8988T (cell line): Measurements from ENCODE around the gene PFN1.
"Not testable (repeated sequence)": the region's sequence is repeated elsewhere in the genome, so short reads cannot be mapped to it uniquely, and the experiment has no call there.

Source experiments
- DNase-seq: peaks from one replicate; pipeline ENCODE4 v3.0.0; 2011

Gene PFN1

DNA sequence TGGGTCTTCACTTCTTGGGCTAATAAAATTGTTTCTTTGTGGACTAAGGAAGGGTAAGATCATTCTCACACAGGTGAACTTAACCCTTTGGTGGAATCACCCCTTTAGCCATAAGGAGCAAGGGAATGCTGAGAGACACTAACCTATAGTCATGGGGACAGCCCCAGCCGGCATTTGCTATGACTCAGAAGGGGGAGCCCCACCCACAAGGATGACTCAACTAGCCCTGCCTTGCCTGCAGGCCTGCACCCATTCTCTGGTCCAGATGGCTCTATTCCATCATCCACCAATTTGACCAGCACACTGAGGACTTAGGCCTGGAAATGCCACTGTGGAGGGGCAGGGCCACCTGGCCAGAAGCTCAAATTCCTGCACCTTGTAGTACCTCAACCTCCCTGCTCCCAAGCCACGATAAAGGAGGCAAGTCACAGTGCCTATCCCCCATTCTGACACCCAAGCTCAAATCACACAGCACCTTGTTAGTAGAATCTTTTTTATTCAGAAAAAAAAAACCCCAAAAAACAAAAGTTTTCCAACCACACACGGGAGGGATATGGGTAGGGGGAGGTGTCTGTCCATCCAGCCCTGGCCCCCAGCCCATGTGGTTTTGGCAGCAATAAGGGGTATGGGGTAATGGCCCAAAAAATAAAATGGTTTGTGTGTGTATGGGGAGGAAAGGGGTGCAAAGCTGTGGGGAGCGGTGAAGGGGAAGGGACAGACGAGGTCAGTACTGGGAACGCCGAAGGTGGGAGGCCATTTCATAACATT is 3.0 kb downstream of the PFN1 start:
- DNase-seq, result peak; percentile 83

DNA sequence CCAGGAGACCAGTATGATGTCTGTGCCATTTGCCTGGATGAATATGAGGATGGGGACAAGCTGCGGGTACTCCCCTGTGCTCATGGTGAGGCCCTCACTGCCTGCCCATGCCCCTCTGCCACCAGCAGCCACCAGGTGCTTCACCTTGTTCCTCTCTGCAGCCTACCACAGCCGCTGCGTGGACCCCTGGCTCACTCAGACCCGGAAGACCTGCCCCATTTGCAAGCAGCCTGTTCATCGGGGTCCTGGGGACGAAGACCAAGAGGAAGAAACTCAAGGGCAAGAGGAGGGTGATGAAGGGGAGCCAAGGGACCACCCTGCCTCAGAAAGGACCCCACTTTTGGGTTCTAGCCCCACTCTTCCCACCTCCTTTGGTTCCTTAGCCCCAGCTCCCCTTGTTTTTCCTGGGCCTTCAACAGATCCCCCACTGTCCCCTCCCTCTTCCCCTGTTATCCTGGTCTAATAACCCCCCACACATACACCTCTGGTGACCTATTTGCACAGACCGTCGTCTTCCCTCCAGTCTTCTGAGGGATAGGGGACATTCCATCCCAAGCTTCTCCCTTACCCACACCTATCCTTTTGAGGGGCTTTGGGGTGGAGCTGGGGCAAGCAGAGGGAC is 3.7 kb downstream of the PFN1 start:
- DNase-seq, result no peak

DNA sequence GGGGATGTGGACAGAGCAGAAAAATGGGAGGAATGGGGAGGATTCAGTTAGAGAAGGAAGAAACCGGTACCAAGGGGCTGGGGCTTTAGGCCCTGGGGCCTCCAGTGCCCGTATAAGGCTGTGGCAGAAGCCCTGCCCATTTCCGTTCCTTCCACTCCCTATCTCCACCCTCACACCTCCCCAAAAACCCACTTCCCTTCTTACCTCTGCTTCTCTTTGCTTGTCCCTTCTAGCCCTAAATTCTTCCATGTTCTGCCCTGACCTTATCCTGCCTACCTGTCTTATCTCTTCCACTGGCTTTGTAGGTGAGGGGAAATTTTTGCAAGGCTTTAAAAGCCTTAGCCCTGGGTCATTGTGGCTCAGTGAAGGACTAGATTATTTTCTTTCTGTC is 4.2 kb downstream of the PFN1 start:
- DNase-seq, result no peak

DNA sequence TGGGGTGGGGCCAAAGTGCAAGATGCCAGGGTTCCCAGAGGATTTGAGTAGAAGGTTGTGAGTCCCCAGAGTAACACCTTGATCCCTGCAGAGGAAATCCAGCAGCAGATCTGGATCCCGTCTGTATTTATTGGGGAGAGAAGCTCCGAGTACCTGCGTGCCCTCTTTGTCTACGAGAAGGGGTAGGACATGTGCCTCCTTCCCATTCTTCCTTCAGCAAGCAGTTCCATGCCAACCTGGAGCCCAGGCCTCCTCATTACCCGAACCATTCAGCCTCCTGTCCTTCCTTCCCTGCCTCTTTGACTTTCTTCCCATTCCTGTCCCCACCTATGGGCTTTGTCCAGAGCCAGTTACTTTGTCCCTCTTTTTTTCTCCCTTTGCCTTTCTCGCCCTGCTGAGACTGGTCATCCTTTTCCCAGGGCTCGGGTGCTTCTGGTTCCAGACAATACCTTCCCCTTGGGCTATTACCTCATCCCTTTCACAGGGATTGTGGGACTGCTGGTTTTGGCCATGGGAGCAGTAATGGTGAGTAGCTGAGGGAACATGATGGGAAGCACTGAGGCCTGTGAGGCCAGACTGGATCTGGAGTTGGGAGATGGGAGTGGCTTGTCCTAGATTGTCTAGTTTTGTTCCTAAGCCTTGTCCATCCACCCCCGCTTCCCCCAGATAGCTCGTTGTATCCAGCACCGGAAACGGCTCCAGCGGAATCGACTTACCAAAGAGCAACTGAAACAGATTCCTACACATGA is 5.4 kb downstream of the PFN1 start:
- DNase-seq, result no peak

DNA sequence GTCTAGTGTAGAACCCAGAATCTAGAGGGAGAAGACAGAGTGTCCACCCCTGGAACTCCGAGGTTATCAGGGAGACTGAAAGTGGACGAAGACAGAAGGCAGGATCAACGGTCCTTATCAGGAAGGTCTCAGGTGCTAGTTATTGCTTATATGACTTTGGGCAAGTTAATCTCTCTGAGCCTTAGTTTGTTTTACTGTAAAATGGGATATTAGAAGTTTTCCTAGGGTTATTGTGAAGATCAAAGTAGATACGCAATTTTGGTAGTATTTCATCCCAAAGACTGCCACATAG is 7.1 kb downstream of the PFN1 start:
- no peak for DNase-seq

DNA sequence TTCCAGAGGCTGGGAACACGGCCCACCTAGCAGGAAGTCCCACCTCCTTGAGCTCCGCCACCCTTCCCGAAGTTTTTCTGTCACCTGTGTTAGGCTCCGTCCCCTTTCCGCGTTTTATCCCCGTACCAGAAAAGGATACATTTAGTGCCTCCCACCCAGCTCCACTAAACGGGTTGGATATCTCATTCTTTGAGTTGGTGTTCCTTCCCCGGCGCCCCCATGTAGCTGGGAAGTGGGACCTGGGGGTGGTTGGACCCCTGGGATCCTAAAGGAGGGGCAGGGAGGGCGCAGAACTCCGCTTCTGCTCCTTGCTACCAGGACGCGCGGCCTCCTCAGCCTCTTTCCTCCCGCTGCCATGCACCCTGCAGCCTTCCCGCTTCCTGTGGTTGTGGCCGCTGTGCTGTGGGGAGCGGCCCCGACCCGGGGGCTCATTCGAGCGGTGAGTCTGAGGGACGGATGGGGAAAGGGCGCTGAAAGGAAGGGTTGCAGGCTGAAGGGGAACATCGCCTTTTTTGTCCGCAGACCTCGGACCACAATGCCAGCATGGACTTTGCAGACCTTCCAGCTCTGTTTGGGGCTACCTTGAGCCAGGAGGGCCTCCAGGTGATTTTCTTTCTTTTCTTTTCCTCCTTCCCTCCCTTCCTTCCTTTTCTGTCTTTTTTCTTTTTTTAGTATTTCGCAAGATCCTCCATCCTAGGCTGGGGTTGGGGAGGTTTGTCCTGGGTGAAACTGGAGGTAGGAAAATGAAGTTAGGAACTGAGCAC is 7.6 kb downstream of the PFN1 start:
- DNase-seq, result peak; percentile 75

DNA sequence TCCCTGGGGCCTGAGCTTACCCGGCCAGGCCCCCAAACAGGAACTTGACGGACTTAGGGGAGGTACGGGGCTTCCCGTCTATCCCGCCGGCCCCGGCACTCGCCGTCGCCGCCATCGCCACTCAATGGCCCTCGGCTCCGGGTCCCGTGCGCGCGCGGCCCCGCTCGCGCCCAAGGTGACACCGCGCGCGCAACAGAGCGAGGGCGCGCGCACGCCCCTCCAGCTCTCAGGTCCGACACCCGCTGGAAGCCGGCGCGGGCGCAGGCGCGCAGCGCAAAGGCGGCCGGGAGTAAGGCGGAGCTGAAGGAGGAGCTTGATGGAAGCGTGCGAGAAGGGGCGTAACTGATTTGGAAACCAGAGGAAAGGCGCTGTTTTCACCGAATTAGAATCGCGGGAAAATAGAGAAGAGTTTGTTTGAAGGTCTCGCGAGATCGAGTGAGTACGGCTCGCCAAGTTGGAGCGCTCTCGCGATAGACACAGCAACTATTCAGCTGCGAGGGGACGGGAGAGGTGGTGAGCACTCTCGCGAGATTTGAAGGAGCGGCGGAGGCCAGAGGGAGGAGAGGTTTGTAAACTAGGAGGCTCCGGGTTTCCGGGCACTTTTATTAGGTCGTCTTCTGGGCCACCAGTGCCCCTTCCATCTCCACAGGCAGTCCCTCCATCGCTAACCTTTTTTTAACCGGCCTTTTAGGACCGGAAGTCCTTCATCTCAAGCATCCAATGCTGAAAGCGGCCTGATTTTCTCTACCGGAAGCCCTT is 8.4 kb downstream of the PFN1 start, which contains the start of the genes RNF167 and SLC25A11:
RNF167 (plus strand) TSS at position 473 of the 759 bp plus-strand sequence. CDS start 642 bp downstream, outside the sequence.
SLC25A11 (minus strand) TSS at position 251 of the 759 bp plus-strand sequence; CDS start at position 115, 136 bp downstream.
- peak; percentile 95 for DNase-seq

DNA sequence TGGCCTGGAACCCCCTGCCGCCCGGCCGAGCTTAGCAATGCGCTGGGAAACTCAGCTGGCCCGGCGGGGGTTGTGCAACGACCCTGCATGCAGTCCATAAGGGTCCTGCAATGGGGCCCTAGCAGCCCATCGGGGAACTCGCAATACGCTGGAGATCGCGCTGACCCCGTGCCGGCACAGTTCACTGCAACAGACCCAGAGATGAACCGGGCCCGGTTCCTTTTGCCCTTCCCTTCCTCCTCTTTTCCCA is 8.9 kb downstream of the PFN1 start:
- DNase-seq, result no peak

DNA sequence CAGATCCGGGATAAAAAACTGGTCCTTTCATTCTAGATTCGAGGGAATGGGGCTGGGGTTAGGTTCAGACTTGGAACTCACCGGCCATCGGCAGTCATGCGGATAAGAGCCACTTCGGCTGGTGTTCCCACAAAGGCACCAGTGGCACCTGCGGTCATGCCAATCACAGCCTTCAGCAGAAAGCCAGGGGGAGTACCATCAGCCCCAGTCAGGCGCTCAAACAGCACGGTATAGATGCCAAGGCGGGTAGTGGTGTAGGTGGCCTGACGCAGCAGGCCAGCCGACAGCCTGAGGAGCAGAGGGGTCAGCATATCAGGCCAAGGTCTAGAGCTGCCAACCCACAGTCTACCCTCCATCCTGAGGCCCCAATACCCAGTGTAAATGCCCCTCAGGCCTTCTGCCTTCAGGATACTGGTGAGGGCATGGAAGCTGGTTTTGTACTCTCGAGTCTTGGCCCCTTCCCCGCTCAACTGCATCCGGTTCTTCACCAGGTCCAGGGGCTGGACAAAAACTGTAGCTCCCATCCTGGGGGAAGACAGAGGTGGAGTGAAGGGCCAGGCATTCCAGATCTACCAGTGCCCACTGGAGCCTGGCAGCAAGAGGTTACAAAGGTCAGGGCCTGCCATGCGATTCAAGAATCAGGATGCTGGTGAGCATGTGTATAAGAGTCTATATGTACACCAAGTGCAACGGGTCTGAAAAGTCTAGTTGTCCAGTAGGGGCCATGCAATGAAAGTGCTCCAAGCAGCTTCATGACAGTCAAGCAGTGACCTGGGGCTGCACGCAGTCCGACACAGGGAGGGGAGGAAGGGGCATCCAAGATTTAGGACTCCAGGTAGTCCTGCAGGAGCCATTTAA is 9.4 kb downstream of the PFN1 start:
- no peak for DNase-seq

DNA sequence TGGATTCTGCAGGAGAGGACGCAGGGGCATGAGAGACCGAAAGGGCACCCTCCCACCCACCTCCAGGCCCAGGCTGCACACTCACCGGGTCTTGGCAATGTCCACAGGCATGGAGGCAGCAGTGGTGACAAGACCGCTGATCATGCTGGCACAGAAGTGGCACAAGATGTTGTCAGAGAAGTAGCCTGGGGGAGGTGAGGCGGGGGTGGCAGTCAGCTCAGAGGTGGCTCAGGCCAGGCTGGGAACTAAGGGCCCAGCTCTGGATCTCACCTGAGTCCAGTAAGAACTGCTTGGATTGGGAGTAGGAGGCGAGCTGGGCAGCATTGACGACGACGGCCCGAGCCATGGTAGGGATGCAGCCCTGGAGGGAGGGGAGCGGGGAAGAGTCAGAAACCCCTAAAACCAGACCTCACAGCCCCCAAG is 10.2 kb downstream of the PFN1 start:
- no peak for DNase-seq

DNA sequence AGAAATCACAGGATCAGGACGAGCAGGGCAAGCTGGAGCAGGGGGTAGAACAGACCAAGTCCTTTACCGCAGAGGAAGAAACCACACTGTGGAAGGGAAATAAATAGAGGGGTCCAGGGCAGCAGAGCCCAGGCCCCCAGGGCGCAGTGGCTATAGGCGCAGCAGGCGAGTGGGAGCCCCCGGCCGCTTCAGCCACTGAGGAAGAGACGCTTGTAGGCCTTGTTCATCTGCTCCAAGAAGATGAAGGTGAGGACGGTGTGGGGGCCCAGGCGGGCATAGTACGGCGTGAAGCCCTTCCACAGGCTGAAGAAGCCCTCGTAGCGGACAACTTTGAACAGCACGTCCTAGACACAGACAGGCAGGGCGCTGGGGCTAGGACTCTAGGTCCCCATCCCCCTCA is 10.8 kb downstream of the PFN1 start:
- DNase-seq, result no peak

DNA sequence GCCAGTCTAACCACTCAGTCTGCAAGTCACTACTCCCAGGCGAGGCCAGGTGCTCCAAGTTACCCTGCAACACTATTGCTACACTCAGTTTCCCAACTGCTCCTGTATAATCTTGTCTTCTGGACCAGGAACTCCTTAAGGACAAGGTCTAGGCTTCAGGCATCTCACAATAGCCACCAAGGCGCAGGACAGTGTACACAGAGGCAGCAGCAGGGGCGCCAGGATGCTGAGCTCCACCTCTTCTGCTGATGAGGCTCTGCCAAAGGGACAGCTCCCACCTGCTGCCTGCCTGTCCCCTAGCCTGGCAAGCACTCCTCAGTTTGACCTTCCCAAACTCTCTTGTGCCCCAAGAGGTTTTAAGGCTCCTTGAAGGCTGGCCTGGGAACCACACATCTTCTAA is 11.9 kb downstream of the PFN1 start:
- DNase-seq, result no peak

DNA sequence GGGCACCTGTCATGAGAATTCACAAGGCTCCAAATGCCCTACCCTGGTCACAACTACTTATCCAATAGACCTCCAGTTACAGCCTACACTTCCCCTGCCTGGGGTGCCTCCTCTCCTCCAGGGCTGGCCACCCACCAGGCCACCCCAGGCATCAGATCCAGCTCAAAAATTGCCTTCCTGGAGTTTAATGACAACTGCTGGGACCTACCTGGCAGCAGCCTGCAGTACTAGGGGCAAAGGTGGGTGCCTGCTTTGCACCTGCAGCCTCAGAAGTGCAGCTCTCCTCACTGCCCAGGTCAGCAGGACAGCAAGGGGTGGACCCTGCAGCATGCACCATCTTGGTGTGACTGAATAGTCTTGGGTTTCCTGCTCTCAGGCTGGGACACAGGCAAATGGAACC is 12.7 kb downstream of the PFN1 start:
- no peak for DNase-seq

DNA sequence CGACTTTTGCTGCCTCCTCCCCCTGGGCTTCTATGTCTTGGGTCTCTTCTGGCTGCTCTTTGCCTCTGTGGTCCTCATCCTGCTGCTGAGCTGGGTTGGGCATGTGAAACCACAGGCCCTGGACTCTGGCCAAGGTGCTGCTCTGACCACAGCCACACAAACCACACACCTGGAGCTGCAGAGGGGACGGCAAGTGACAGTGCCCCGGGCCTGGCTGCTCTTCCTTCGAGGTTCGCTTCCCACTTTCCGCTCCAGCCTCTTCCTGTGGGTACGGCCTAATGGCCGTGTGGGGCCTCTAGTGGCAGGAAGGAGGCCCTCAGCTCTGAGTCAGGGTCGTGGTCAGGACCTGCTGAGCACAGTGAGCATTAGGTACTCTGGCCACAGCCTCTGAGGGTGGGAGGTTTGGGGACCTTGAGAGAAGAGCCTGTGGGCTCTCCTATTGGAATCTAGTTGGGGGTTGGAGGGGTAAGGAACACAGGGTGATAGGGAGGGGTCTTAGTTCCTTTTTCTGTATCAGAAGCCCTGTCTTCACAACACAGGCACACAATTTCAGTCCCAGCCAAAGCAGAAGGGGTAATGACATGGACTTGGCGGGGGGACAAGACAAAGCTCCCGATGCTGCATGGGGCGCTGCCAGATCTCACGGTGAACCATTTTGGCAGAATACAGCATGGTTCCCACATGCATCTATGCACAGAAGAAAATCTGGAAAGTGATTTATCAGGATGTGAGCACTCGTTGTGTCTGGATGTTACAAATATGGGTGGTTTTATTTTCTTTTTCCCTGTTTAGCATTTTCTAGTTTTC is 14.0 kb downstream of the PFN1 start:
- DNase-seq, result no peak

DNA sequence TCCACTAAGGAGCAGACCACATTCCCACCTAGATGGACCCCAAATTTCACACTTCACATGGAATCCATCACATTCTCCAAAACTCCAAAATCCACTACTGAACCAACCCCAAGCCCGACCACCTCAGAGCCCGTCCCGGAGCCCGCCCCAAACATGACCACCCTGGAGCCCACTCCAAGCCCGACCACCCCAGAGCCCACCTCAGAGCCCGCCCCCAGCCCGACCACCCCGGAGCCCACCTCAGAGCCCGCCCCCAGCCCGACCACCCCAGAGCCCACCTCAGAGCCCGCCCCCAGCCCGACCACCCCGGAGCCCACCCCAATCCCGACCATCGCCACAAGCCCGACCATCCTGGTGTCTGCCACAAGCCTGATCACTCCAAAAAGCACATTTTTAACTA is 14.7 kb downstream of the PFN1 start:
- DNase-seq, result no peak

DNA sequence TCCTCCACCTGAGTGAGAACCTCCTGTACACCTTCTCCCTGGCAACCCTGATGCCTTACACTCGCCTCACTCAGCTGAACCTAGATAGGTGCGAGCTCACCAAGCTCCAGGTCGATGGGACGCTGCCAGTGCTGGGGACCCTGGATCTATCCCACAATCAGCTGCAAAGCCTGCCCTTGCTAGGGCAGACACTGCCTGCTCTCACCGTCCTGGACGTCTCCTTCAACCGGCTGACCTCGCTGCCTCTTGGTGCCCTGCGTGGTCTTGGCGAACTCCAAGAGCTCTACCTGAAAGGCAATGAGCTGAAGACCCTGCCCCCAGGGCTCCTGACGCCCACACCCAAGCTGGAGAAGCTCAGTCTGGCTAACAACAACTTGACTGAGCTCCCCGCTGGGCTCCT is 15.6 kb downstream of the PFN1 start:
- DNase-seq, result no peak

DNA sequence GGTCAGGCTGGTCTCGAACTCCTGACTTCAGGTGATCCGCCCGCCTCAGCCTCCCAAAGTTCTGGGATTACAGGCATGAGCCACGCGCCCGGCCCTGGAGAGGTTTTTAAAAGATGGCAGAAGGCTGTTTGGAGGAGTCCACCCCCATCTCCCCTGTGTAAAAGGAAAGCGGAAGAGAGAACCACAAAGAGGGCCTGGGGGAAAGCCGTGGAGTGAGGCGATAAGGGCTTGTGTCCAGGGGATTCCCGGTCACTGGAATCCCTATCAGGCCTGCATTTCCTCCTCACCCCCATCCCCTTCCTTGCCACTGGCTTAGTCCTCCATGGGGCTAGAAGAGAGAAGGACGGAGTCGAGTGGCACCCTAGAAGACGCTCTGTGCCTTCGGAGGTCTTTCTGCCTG is 16.4 kb downstream of the PFN1 start, which contains the start of gene GP1BA:
GP1BA (plus strand) TSS at position 315 of the 400 bp plus-strand sequence. CDS start 328 bp downstream, outside the sequence.
- DNase-seq, result no peak

DNA sequence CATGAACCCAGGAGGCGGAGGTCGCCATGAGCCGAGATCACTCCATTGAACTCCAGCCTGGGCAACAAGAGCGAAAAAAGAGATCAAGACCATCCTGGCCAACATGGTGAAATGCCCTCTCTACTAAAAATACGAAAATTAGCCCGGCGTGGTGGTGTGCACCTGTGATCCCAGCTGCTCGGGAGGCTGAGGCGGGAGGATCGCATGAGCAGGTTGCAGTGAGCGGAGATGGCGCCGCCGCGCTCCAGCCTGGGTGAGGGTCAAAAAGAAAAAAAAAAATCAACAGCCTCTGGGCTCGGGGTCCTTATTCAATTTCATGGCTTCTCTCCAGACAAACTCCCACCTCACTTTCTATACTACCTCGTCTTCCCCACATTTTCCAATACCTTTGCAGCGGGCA is 19.4 kb downstream of the PFN1 start:
- DNase-seq, result no peak

DNA sequence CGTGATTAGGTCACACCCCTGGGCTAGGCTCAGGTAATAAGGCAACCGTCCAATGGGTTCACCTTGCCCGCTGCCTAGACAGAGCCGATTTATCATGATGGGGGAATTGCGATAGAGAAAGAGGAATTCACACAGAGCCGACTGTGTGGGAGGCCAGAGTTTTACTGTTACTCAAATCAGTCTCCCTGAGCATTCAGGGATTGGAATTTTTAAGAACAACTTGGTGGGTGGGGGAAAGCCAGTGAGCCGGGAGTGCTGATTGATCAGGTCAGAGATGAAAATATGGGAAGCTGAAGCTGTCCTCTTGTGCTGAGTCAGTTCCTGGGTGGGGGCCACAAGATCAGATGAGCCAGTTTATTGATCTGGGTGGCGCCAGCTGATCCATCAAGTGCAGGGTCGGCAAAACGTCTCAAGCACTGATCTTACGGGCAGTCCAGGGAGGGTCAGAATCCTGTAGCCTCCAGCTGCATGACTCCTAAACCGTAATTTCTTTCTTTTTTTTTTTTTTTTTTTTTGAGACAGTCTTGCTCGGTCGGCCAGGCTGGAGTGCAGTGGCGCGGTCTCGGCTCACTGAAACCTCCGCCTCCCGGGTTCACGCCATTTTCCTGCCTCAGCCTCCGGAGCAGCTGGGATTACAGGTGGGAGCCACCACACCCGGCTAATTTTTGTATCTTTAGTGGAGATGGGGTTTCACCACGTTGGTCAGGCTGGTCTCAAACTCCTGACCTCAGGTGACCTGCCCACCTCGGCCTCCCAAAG is 21.6 kb downstream of the PFN1 start:
- DNase-seq, result not testable (repeated sequence)

DNA sequence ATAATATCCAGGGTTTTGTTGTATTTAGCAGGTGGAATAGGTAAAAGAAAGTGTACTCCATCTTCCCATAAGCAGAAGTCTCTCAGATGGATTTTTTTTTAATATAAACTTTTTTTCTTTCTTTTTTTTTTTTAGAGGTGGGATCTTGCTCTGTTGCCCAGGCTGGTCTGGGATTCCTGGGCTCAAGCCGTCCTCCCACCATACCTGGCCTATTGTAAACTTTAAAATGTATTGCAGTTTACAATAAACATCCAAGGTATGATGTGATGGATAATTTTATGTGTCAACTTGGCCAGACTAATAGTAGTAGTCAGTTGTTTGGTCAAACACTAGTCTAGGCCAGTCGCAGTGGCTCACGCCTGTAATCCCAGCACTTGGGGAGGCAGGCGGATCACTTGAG is 27.0 kb downstream of the PFN1 start:
- no peak for DNase-seq
